CD4-positive, alpha-beta T cell (primary cell): ENCODE data around the gene MAST4. TPM values are rescaled to one million over a fixed set of nuclear protein-coding genes. Genes with fewer than 3 reads are reported as not detected.
A peak's percentile ranks its signal among the peaks of the same experiment; 100 is the strongest.

Experiments used
- ATAC-seq: fragments of 200-7000 bp; cut with Tn5 transposase; one replicate; pipeline ENCODE4 v1.10.0; 2022; ENCODE audit warnings: mild to moderate bottlenecking; ENCODE audit not compliant: poor library complexity
- CTCF ChIA-PET: fragments of 350-600 bp; sonication (Branson Sonifier 250); formaldehyde crosslinking; loops from one replicate; lab custom pipeline; 2021; ENCODE audit warnings: antibody characterized with exemption, inconsistent platforms; lab: Charles Lee
- POLR2A ChIA-PET: fragments of 350-600 bp; sonication (Branson Sonifier 250); formaldehyde crosslinking; loops from one replicate; lab custom pipeline; 2021; ENCODE audit warnings: antibody characterized with exemption, inconsistent platforms; lab: Charles Lee
- DNase-seq, 14 experiments: peaks; one replicate each; pipeline ENCODE4 v3.0.0-alpha.2; 2013 to 2020; ENCODE audit warnings: mixed read lengths in 2 of 14
- H3K27ac ChIP-seq, 2 donors: one replicate each; pipeline versions ENCODE4 v1.5.1 to v1.7.0; 2013; ENCODE audit warnings: low read length in 2 of 2, low read depth in 1 of 2, mild to moderate bottlenecking in 1 of 2
- H3K27me3 ChIP-seq, 2 experiments: 1 replicate in 1 of 2; 2 replicates in 1 of 2; pipeline versions ENCODE4 v1.6.1 to v1.7.0; 2013; ENCODE audit warnings: low read length in 2 of 2, control low read depth in 1 of 2, mild to moderate bottlenecking in 1 of 2, moderate library complexity in 1 of 2; ENCODE audit not compliant: insufficient read depth in 2 of 2, control insufficient read depth in 1 of 2
- H3K36me3 ChIP-seq: one replicate; pipeline ENCODE4 v1.6.1; 2013; ENCODE audit warnings: low read length, control low read depth; ENCODE audit not compliant: insufficient read depth
- H3K4me1 ChIP-seq: one replicate; pipeline ENCODE4 v1.6.1; 2013; ENCODE audit warnings: low read length, control low read depth; ENCODE audit not compliant: insufficient read depth
- H3K4me3 ChIP-seq: one replicate; pipeline ENCODE4 v1.5.1; 2013; ENCODE audit warnings: mild to moderate bottlenecking, low read length, moderate library complexity
- H3K9me3 ChIP-seq, 2 experiments: 1 replicate in 1 of 2; 2 replicates in 1 of 2; pipeline versions ENCODE4 v1.6.1 to v1.7.0; 2013; ENCODE audit warnings: low read length in 2 of 2, mild to moderate bottlenecking in 2 of 2, control low read depth in 1 of 2, moderate library complexity in 1 of 2; ENCODE audit not compliant: control insufficient read depth in 1 of 2, insufficient read depth in 1 of 2
- H3K27ac Mint-ChIP-seq: one replicate; pipeline ENCODE4 v1.8.0; 2020; ENCODE audit warnings: mixed read lengths
- H3K27me3 Mint-ChIP-seq: one replicate; pipeline ENCODE4 v1.8.0; 2021; ENCODE audit warnings: mixed read lengths
- H3K36me3 Mint-ChIP-seq: one replicate; pipeline ENCODE4 v1.8.0; 2021; ENCODE audit warnings: low read depth, mixed read lengths
- H3K4me1 Mint-ChIP-seq: one replicate; pipeline ENCODE4 v1.8.0; 2021; ENCODE audit warnings: low read depth, mixed read lengths
- H3K4me3 Mint-ChIP-seq: one replicate; pipeline ENCODE4 v1.8.0; 2020; ENCODE audit warnings: mild to moderate bottlenecking, mixed read lengths
- H3K9me3 Mint-ChIP-seq: one replicate; pipeline ENCODE4 v1.8.0; 2020; ENCODE audit warnings: mixed read lengths
- CTCF ChIP-seq: fragments of 200-600 bp; IDR thresholded peaks from one replicate; pipeline ENCODE4 v1.8.0; 2022; ENCODE audit warnings: antibody characterized with exemption, mild to moderate bottlenecking
- intact Hi-C, 2 experiments: fragments of 100-400 bp; cut with DNase I in 1 of 2; cut with micrococcal nuclease in 1 of 2; formaldehyde crosslinking; loops; one replicate each; pipeline versions ENCODE4 v1.15.1 to v1.9.0; 2023 to 2025; cut with DNase I, micrococcal nuclease
- total RNA-seq, 174 experiments: library from RNA in 2 of 174; stranded (reverse) in 2 of 174; gene quantifications; one replicate each; pipeline ENCODE4 v1.2.3 and lab custom pipeline; 2021 to 2026

MAST4 gene
- total RNA-seq, 2 experiments from 2014 or later = 21.3 to 21.6 TPM

GRCh38 chr5:67160272-67160671, 564.1 kb downstream of the MAST4 start:
- H3K27ac ChIP-seq = peak overlapping the region in 1 of 2 donors; percentile 74
- H3K27ac Mint-ChIP-seq = peak overlapping the region; percentile 86
- H3K9me3 ChIP-seq = peaks cover 0 to 22% of the 10 kb centered on the region in 2 experiments
- no peaks in the 10 kb centered on the region for H3K9me3 Mint-ChIP-seq
- DNase-seq (peak in 1 of 14 experiments; percentile 50), ATAC-seq (no peak)
- peaks cover 31% of the 10 kb centered on the region for H3K36me3 ChIP-seq
- peaks cover 77% of the 10 kb centered on the region for H3K4me1 ChIP-seq
- ChIA-PET POLR2A (interaction anchor here (0.9 to 14.4 kb wide), 3 partner anchors 45 to 1092 kb away, joined by 3 to 275 read pairs (median 4); no protein-coding TSS in a partner anchor), CTCF (interaction anchor here (1.4 to 4.4 kb wide), 3 partner anchors 49 to 1112 kb away, joined by 4 to 18 read pairs (median 5); no protein-coding TSS in a partner anchor)
- H3K27me3 ChIP-seq = no peaks in the 10 kb centered on the region
- H3K4me1 Mint-ChIP-seq = peaks cover 79% of the 10 kb centered on the region
- intact Hi-C loops = loop anchor here in 1 of 2 experiments (10.0 kb wide), 2 partner anchors 155 to 1095 kb away; no protein-coding TSS in a partner anchor
- no peaks in the 10 kb centered on the region for H3K27me3 Mint-ChIP-seq
- TF ChIP-seq CTCF = no peak
- H3K4me3 Mint-ChIP-seq = peak overlapping the region; percentile 76
- H3K36me3 Mint-ChIP-seq = peaks cover 30% of the 10 kb centered on the region
- H3K4me3 ChIP-seq = no peak overlapping the region

GRCh38 chr5:67160985-67161384, 564.8 kb downstream of the MAST4 start:
- intact Hi-C loops = loop anchor here in 1 of 2 experiments (1.0 to 10.0 kb wide), 3 partner anchors 48 to 1094 kb away; no protein-coding TSS in a partner anchor
- H3K4me3 ChIP-seq = peak overlapping the region; percentile 6
- peaks cover 32% of the 10 kb centered on the region for H3K36me3 ChIP-seq
- H3K9me3 ChIP-seq = peaks cover 0 to 22% of the 10 kb centered on the region in 2 experiments
- TF ChIP-seq CTCF = no peak
- Mint-ChIP-seq H3K4me1 (peaks cover 85% of the 10 kb centered on the region), H3K4me3 (peak overlapping the region; percentile 71), H3K27me3 (no peaks in the 10 kb centered on the region), H3K27ac (peak overlapping the region; percentile 86), H3K9me3 (no peaks in the 10 kb centered on the region), H3K36me3 (peaks cover 38% of the 10 kb centered on the region)
- peak overlapping the region in 1 of 2 donors; percentile 74 for H3K27ac ChIP-seq
- ATAC-seq (peak; percentile 75), DNase-seq (peak in 13 of 14 experiments; percentile 49 to 75 (median 61))
- POLR2A ChIA-PET = interaction anchor here (0.8 to 14.4 kb wide), 8 partner anchors 45 to 1119 kb away, joined by 3 to 275 read pairs (median 4); no protein-coding TSS in a partner anchor
- CTCF ChIA-PET = interaction anchor here (1.0 to 4.4 kb wide), 5 partner anchors 8 to 1111 kb away, joined by 3 to 18 read pairs (median 5); no protein-coding TSS in a partner anchor
- peaks cover 84% of the 10 kb centered on the region for H3K4me1 ChIP-seq
- H3K27me3 ChIP-seq = no peaks in the 10 kb centered on the region

GRCh38 chr5:67161767-67162166, 565.6 kb downstream of the MAST4 start:
- peak overlapping the region; percentile 6 for H3K4me3 ChIP-seq
- Mint-ChIP-seq H3K27ac (peak overlapping the region; percentile 86), H3K9me3 (no peaks in the 10 kb centered on the region), H3K36me3 (peaks cover 36% of the 10 kb centered on the region), H3K27me3 (no peaks in the 10 kb centered on the region), H3K4me3 (peak overlapping the region; percentile 71), H3K4me1 (peaks cover 83% of the 10 kb centered on the region)
- DNase-seq (peak in 1 of 14 experiments; percentile 22), ATAC-seq (no peak)
- peaks cover 0 to 22% of the 10 kb centered on the region in 2 experiments for H3K9me3 ChIP-seq
- no peak for TF ChIP-seq CTCF
- H3K27me3 ChIP-seq = no peaks in the 10 kb centered on the region
- H3K4me1 ChIP-seq = peaks cover 88% of the 10 kb centered on the region
- H3K36me3 ChIP-seq = peaks cover 32% of the 10 kb centered on the region
- intact Hi-C loops = loop anchor here in 1 of 2 experiments (1.0 to 10.0 kb wide), 3 partner anchors 48 to 1093 kb away; no protein-coding TSS in a partner anchor
- ChIA-PET CTCF (interaction anchor here (1.4 to 4.4 kb wide), 4 partner anchors 44 to 1110 kb away, joined by 4 to 18 read pairs (median 5); no protein-coding TSS in a partner anchor), POLR2A (interaction anchor here (0.8 to 14.4 kb wide), 6 partner anchors 44 to 1118 kb away, joined by 3 to 275 read pairs (median 4); no protein-coding TSS in a partner anchor)
- H3K27ac ChIP-seq = peak overlapping the region; percentile 49 to 74
